SU-DHL-6 (cell line): ENCODE data around the gene C7orf57.
A peak's percentile ranks its signal among the peaks of the same experiment; 100 is the strongest.
"Not testable (repeated sequence)": the region's sequence is repeated elsewhere in the genome, so short reads cannot be mapped to it uniquely, and the experiment has no call there.

Experiments used
- H2AFZ ChIP-seq: fragments of 200-600 bp; sonication (generic); 2 replicates; pipeline ENCODE4 v1.6.1; 2014; ENCODE audit warnings: low read depth, mild to moderate bottlenecking, moderate library complexity, mixed read lengths, antibody characterized with exemption, low read length; ENCODE audit not compliant: severe bottlenecking
- H3F3A ChIP-seq: fragments of 200-600 bp; shearing (Covaris generic); 2 replicates; pipeline ENCODE4 v1.6.0; 2016; ENCODE audit warnings: antibody characterized with exemption, mild to moderate bottlenecking; ENCODE audit not compliant: insufficient read depth
- H3K27ac ChIP-seq: fragments of 200-600 bp; sonication (generic); 2 replicates; pipeline ENCODE4 v1.5.1; 2016; ENCODE audit warnings: low read depth, mild to moderate bottlenecking, low read length, moderate library complexity, mixed read lengths
- H3K27me3 ChIP-seq: fragments of 200-600 bp; sonication (generic), shearing (Covaris generic); 2 replicates; pipeline ENCODE4 v1.6.0; 2014; ENCODE audit warnings: mild to moderate bottlenecking, low read length
- H3K36me3 ChIP-seq: fragments of 200-600 bp; sonication (generic); 2 replicates; pipeline ENCODE4 v1.6.1; 2014; ENCODE audit warnings: mild to moderate bottlenecking, low read length, mixed read lengths
- H3K4me2 ChIP-seq: fragments of 300-600, 200-600 bp; shearing (Covaris generic), sonication (generic); 2 replicates; pipeline ENCODE4 v1.6.0; 2014; ENCODE audit warnings: low read length, low read depth, mild to moderate bottlenecking; ENCODE audit not compliant: poor library complexity, severe bottlenecking
- H3K4me3 ChIP-seq: fragments of 200-600 bp; sonication (generic); 2 replicates; pipeline ENCODE4 v1.5.1; 2014; ENCODE audit warnings: antibody characterized with exemption, low read length, mild to moderate bottlenecking, mixed read lengths; ENCODE audit not compliant: insufficient read depth, poor library complexity, severe bottlenecking
- H3K79me2 ChIP-seq: fragments of 200-600 bp; sonication (generic); 2 replicates; pipeline ENCODE4 v1.6.1; 2014; ENCODE audit warnings: mild to moderate bottlenecking, low read length, moderate library complexity; ENCODE audit not compliant: insufficient read depth
- H3K9ac ChIP-seq: fragments of 200-600 bp; sonication (generic); 2 replicates; pipeline ENCODE4 v1.7.0; 2014; ENCODE audit warnings: mild to moderate bottlenecking, low read length
- H3K9me2 ChIP-seq: fragments of 200-600 bp; sonication (generic); replicated peaks from 2 replicates; pipeline ENCODE4 v1.6.1; 2014; ENCODE audit warnings: low read length; ENCODE audit not compliant: insufficient read depth
- H3K9me3 ChIP-seq: fragments of 200-600 bp; sonication (generic); 2 replicates; pipeline ENCODE4 v1.6.1; 2014; ENCODE audit warnings: low read length, mixed read lengths; ENCODE audit not compliant: insufficient read depth
- H4K20me1 ChIP-seq: fragments of 200-600 bp; sonication (generic); 2 replicates; pipeline ENCODE4 v1.6.1; 2014; ENCODE audit warnings: low read depth, mild to moderate bottlenecking, antibody characterized with exemption, low read length, moderate library complexity, mixed read lengths
- CTCF ChIP-seq: fragments of 200-600 bp; sonication (generic); IDR thresholded peaks from one replicate; pipeline ENCODE4 v1.5.1; 2017; ENCODE audit warnings: antibody characterized with exemption, mild to moderate bottlenecking, low read length, moderate library complexity; ENCODE audit not compliant: insufficient read depth, poor library complexity, severe bottlenecking
- EZH2phosphoT487 ChIP-seq: fragments of 200-600 bp; sonication (generic), shearing (Covaris generic); conservative IDR thresholded peaks from 2 replicates; pipeline ENCODE4 v1.6.1; 2018; ENCODE audit warnings: mild to moderate bottlenecking, antibody characterized with exemption, low read length, moderate library complexity, mixed read lengths

The C7orf57 gene

GRCh38 chr7:48035301-48035966 is at the start of gene C7orf57:
C7orf57 (plus strand) TSS chr7:48035543; CDS start chr7:48036309, 766 bp downstream.
- Histone ChIP-seq H3K27me3 (no peaks in the 10 kb centered on the region), H3K4me2 (no peak within 1 kb of the TSS), H3K9me3 (no peaks in the 10 kb centered on the region), H3K36me3 (no peaks in the 10 kb centered on the region), H3K4me3 (no peak within 1 kb of the TSS), H3K79me2 (no peaks in the 10 kb centered on the region), H3K27ac (no peak within 1 kb of the TSS), H3K9ac (no peak within 1 kb of the TSS), H4K20me1 (no peaks in the 10 kb centered on the region), H2AFZ (no peak within 1 kb of the TSS), H3F3A (no peaks in the 10 kb centered on the region), H3K9me2 (no peaks in the 10 kb centered on the region)
- TF ChIP-seq EZH2phosphoT487 (no peak), CTCF (no peak)

- no peaks in the 10 kb centered on the region for H3F3A ChIP-seq
- H3K9ac ChIP-seq: no peak overlapping the region
- no peak overlapping the region for H3K27ac ChIP-seq
- H3K9me3 ChIP-seq: no peaks in the 10 kb centered on the region
- H3K36me3 ChIP-seq: no peaks in the 10 kb centered on the region
- H2AFZ ChIP-seq: no peak overlapping the region
- H3K4me2 ChIP-seq: no peak overlapping the region
- H3K27me3 ChIP-seq: no peaks in the 10 kb centered on the region
- no peak overlapping the region for H3K4me3 ChIP-seq
- no peaks in the 10 kb centered on the region for H4K20me1 ChIP-seq
- peak; percentile 38 for TF ChIP-seq CTCF
- TF ChIP-seq EZH2phosphoT487: no peak
- no peaks in the 10 kb centered on the region for H3K79me2 ChIP-seq
- no peaks in the 10 kb centered on the region for H3K9me2 ChIP-seq
Observed at GRCh38 chr7:47988496-47989386, 46.6 kb upstream of the C7orf57 start.

- not testable (repeated sequence) for H2AFZ ChIP-seq, H3K4me3 ChIP-seq, H3F3A ChIP-seq, H4K20me1 ChIP-seq, H3K27ac ChIP-seq, H3K9me3 ChIP-seq, H3K79me2 ChIP-seq, H3K9me2 ChIP-seq, H3K4me2 ChIP-seq, H3K36me3 ChIP-seq, H3K27me3 ChIP-seq, H3K9ac ChIP-seq
Observed at GRCh38 chr7:47989607-47990400, 45.5 kb upstream of the C7orf57 start.
